K562 (cell line): ENCODE measurements around the gene UBXN10. TPM values are rescaled to one million over a fixed set of nuclear protein-coding genes. Genes with fewer than 3 reads are reported as not detected.
A peak's percentile ranks its signal among the peaks of the same experiment; 100 is the strongest.

Source experiments
- DDX20 ChIP-seq: fragments of 450-650 bp; IDR thresholded peaks from 2 replicates; pipeline ENCODE4 v1.6.1; 2016; ENCODE audit warnings: missing genetic modification characterization, low read depth, mild to moderate bottlenecking, missing compliant biosample characterization, moderate library complexity
- ETV6 ChIP-seq, 3 experiments: fragments of 150-350 bp in 1 of 3; sonication (generic) in 1 of 3; formaldehyde crosslinking in 1 of 3; IDR thresholded peaks; 2 replicates each; pipeline versions ENCODE4 v1.6.1 to v1.8.0; 2014 to 2022; ENCODE audit warnings: borderline replicate concordance in 2 of 3, low read depth in 2 of 3, antibody characterized with exemption in 1 of 3, low read length in 1 of 3, mild to moderate bottlenecking in 1 of 3, missing genetic modification reagents in 1 of 3
- L3MBTL2 ChIP-seq: fragments of 450-650 bp; IDR thresholded peaks from 2 replicates; pipeline ENCODE4 v1.6.1; 2016; ENCODE audit warnings: mild to moderate bottlenecking, moderate library complexity
- MCM3 ChIP-seq: fragments of 450-650 bp; IDR thresholded peaks from 2 replicates; pipeline ENCODE4 v1.6.1; 2016
- NBN ChIP-seq: fragments of 450-650 bp; IDR thresholded peaks from 2 replicates; pipeline ENCODE4 v1.6.1; 2016; ENCODE audit warnings: low read depth, mild to moderate bottlenecking
- SETDB1 ChIP-seq: IDR thresholded peaks from one replicate; pipeline ENCODE4 v1.6.1; 2012; ENCODE audit warnings: low read length, control low read depth, inconsistent platforms
- ZFP1 ChIP-seq: fragments of 450-650 bp; formaldehyde crosslinking; IDR thresholded peaks from 2 replicates; pipeline ENCODE4 v1.4.0; 2020; ENCODE audit warnings: mild to moderate bottlenecking, mixed read lengths
- ZNF174 ChIP-seq: fragments of 250-450 bp; sonication (Bioruptor Pico); IDR thresholded peaks from 2 replicates; pipeline ENCODE4 v1.4.0; 2020; ENCODE audit warnings: mild to moderate bottlenecking
- ZNF253 ChIP-seq: fragments of 250-450 bp; sonication (Bioruptor Pico); conservative IDR thresholded peaks from 2 replicates; pipeline ENCODE4 v1.6.1; 2021; ENCODE audit warnings: mild to moderate bottlenecking
- polyA plus RNA-seq, 8 experiments: library from polyadenylated mRNA; depleted of rRNA in 4 of 8; stranded (reverse) in 5 of 8; unstranded in 3 of 8; fragments of >200 nt; fragmentation: Nextera tagmentation in 2 of 8; fragmentation: Illumina TruSeq in 1 of 8; extraction: Ambion mirVana in 2 of 8; extraction: Trizol in 1 of 8; gene quantifications; 2 replicates each; pipeline versions ENCODE4 v1.2.1 to v1.2.3, GENCODE V29; 2011 to 2014; ENCODE audit warnings: inconsistent platforms in 1 of 8, missing spikeins in 1 of 8
- total RNA-seq, 7 experiments: library from RNA; depleted of rRNA in 6 of 7; stranded (reverse); fragments of >200 nt in 6 of 7; fragmentation: Illumina TruSeq in 2 of 7; extraction: Trizol in 2 of 7; gene quantifications; 2 replicates each; pipeline versions ENCODE4 v1.2.1 to v1.2.3, GENCODE V29; 2011 to 2021; ENCODE audit warnings: low replicate concordance in 1 of 7
- TF ChIP-seq, protein P1 (sequence below): fragments of 450-650 bp; formaldehyde crosslinking; IDR thresholded peaks from 2 replicates; pipeline ENCODE4 v1.4.0; 2020; ENCODE audit warnings: mild to moderate bottlenecking, moderate library complexity
- TF ChIP-seq, protein P2 (sequence below): fragments of 250-450 bp; sonication (Bioruptor Pico); IDR thresholded peaks from 2 replicates; pipeline ENCODE4 v1.9.0; 2021; ENCODE audit warnings: mild to moderate bottlenecking, inconsistent platforms
- TF ChIP-seq, protein P3 (sequence below): sonication (generic); formaldehyde crosslinking; IDR thresholded peaks from 2 replicates; pipeline ENCODE4 v1.8.0; 2022; ENCODE audit warnings: mild to moderate bottlenecking, low read depth, missing genetic modification reagents
- TF ChIP-seq, protein P4 (sequence below): fragments of 250-450 bp; sonication (Bioruptor Pico); IDR thresholded peaks from 2 replicates; pipeline ENCODE4 v1.4.0; 2020; ENCODE audit warnings: mild to moderate bottlenecking, moderate library complexity
- TF ChIP-seq, protein P5 (sequence below): fragments of 200-800 bp; sonication (Bioruptor generic); IDR thresholded peaks from 2 replicates; pipeline ENCODE4 v1.6.1; 2017; ENCODE audit warnings: missing genetic modification characterization, missing compliant biosample characterization
- TF ChIP-seq, protein P6 (sequence below), 2 experiments: IDR thresholded peaks; 2 replicates each; pipeline ENCODE4 v1.6.1; 2011; ENCODE audit warnings: borderline replicate concordance in 1 of 2, control low read depth in 1 of 2, low read depth in 1 of 2, low read length in 1 of 2, mild to moderate bottlenecking in 1 of 2, mixed read lengths in 1 of 2, moderate library complexity in 1 of 2; ENCODE audit not compliant: insufficient read depth in 1 of 2, insufficient read length in 1 of 2, poor library complexity in 1 of 2, severe bottlenecking in 1 of 2; ENCODE audit errors: extremely low read depth in 1 of 2

Gene UBXN10
- total and polyA plus RNA-seq, 9 of the 15 experiments (the other 6 are each of a cell fraction or from before 2014, with no cell fraction given) = 10.7 to 17.7 (median 13.6) TPM

DNA sequence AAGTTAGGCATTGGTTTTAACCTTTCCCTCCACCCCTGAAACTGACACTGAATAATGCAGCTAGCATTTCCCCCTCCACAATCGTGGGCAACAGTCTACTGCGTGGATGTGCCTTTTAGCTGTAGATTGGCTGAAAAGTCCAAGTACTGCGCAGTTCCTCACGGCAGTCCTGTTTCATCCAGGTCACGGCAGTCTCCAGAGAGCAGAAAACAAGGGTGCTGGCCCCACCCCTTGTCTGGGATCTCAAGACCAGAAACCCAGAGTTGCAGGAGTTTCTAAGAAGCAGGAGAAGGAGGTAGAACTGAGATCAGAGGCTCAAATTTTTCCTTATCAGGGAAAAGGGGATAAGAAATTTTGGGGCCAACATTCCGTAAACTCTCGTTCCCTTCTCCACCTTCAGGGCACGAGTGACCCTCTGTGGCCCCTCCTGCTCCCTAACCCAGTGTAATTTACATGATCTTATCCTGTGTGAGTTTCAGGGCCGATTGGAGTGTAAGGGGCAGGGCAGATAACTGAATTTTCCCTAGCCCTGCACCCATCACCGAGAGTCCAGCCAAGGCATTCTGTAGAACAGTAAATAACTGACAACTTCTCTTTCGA, 26.3 kb downstream of the UBXN10 start (continued):
- TF ChIP-seq, protein P1, sequence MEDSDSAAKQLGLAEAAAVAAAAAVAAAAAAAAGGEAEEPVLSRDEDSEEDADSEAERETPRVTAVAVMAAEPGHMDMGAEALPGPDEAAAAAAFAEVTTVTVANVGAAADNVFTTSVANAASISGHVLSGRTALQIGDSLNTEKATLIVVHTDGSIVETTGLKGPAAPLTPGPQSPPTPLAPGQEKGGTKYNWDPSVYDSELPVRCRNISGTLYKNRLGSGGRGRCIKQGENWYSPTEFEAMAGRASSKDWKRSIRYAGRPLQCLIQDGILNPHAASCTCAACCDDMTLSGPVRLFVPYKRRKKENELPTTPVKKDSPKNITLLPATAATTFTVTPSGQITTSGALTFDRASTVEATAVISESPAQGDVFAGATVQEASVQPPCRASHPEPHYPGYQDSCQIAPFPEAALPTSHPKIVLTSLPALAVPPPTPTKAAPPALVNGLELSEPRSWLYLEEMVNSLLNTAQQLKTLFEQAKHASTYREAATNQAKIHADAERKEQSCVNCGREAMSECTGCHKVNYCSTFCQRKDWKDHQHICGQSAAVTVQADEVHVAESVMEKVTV = no peak
- TF ChIP-seq NBN (no peak), L3MBTL2 (0 out of 2 replicates have a peak, but pooled peaks have one; percentile 12), ZNF253 (no peak), ETV6 (IDR thresholded peaks at IDR 0.05; ENCODE audit: borderline replicate concordance in 1 of 2, low read depth in 2 of 2, low read length in 1 of 2) (no peak), ETV6 (CRISPR knock-in tag; IDR thresholded peaks at IDR 0.05; ENCODE audit: borderline replicate concordance) (no peak), ZFP1 (CRISPR knock-in tag) (no peak), ZNF174 (no peak), MCM3 (no peak), SETDB1 (no peak), DDX20 (tag) (no peak)
- TF ChIP-seq, protein P2, sequence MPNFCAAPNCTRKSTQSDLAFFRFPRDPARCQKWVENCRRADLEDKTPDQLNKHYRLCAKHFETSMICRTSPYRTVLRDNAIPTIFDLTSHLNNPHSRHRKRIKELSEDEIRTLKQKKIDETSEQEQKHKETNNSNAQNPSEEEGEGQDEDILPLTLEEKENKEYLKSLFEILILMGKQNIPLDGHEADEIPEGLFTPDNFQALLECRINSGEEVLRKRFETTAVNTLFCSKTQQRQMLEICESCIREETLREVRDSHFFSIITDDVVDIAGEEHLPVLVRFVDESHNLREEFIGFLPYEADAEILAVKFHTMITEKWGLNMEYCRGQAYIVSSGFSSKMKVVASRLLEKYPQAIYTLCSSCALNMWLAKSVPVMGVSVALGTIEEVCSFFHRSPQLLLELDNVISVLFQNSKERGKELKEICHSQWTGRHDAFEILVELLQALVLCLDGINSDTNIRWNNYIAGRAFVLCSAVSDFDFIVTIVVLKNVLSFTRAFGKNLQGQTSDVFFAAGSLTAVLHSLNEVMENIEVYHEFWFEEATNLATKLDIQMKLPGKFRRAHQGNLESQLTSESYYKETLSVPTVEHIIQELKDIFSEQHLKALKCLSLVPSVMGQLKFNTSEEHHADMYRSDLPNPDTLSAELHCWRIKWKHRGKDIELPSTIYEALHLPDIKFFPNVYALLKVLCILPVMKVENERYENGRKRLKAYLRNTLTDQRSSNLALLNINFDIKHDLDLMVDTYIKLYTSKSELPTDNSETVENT (CRISPR knock-in tag) = no peak
- TF ChIP-seq, protein P3, sequence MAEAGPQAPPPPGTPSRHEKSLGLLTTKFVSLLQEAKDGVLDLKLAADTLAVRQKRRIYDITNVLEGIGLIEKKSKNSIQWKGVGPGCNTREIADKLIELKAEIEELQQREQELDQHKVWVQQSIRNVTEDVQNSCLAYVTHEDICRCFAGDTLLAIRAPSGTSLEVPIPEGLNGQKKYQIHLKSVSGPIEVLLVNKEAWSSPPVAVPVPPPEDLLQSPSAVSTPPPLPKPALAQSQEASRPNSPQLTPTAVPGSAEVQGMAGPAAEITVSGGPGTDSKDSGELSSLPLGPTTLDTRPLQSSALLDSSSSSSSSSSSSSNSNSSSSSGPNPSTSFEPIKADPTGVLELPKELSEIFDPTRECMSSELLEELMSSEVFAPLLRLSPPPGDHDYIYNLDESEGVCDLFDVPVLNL = no peak
- TF ChIP-seq, protein P4, sequence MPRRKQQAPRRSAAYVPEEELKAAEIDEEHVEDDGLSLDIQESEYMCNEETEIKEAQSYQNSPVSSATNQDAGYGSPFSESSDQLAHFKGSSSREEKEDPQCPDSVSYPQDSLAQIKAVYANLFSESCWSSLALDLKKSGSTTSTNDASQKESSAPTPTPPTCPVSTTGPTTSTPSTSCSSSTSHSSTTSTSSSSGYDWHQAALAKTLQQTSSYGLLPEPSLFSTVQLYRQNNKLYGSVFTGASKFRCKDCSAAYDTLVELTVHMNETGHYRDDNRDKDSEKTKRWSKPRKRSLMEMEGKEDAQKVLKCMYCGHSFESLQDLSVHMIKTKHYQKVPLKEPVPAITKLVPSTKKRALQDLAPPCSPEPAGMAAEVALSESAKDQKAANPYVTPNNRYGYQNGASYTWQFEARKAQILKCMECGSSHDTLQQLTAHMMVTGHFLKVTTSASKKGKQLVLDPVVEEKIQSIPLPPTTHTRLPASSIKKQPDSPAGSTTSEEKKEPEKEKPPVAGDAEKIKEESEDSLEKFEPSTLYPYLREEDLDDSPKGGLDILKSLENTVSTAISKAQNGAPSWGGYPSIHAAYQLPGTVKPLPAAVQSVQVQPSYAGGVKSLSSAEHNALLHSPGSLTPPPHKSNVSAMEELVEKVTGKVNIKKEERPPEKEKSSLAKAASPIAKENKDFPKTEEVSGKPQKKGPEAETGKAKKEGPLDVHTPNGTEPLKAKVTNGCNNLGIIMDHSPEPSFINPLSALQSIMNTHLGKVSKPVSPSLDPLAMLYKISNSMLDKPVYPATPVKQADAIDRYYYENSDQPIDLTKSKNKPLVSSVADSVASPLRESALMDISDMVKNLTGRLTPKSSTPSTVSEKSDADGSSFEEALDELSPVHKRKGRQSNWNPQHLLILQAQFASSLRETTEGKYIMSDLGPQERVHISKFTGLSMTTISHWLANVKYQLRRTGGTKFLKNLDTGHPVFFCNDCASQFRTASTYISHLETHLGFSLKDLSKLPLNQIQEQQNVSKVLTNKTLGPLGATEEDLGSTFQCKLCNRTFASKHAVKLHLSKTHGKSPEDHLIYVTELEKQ (CRISPR knock-in tag) = no peak
- TF ChIP-seq, protein P5, sequence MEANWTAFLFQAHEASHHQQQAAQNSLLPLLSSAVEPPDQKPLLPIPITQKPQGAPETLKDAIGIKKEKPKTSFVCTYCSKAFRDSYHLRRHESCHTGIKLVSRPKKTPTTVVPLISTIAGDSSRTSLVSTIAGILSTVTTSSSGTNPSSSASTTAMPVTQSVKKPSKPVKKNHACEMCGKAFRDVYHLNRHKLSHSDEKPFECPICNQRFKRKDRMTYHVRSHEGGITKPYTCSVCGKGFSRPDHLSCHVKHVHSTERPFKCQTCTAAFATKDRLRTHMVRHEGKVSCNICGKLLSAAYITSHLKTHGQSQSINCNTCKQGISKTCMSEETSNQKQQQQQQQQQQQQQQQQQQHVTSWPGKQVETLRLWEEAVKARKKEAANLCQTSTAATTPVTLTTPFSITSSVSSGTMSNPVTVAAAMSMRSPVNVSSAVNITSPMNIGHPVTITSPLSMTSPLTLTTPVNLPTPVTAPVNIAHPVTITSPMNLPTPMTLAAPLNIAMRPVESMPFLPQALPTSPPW = peak; percentile 61; the same call in 1 of the 2 replicates
- TF ChIP-seq, protein P6, sequence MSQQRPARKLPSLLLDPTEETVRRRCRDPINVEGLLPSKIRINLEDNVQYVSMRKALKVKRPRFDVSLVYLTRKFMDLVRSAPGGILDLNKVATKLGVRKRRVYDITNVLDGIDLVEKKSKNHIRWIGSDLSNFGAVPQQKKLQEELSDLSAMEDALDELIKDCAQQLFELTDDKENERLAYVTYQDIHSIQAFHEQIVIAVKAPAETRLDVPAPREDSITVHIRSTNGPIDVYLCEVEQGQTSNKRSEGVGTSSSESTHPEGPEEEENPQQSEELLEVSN (IDR thresholded peaks at IDR 0.05; ENCODE audit: borderline replicate concordance in 1 of 2, extremely low read depth in 1 of 2, insufficient read depth in 1 of 2, insufficient read length in 1 of 2, low read depth in 1 of 2, low read length in 1 of 2, poor library complexity in 1 of 2, severe bottlenecking in 1 of 2) = no peak
